ENCODE data around the gene HPS5. TPM values are rescaled to one million over a fixed set of nuclear protein-coding genes. Genes with fewer than 3 reads are reported as not detected.

Gene HPS5
- total and polyA plus RNA-seq, 2 donors (not counting 3 experiments of a cell fraction or from before 2014, with no cell fraction given) = 4.7 to 14.1 TPM

GRCh38 chr11:18369398-18369797, 47.5 kb upstream of the HPS5 start:
- ChIA-PET CTCF (no interaction called here), POLR2A (no interaction called here)
- H3K4me3 ChIP-seq (replicated peaks in 1 of 3; ENCODE audit: insufficient read depth in 1 of 3, low read depth in 1 of 3, low read length in 3 of 3) = no peak overlapping the region
- no peaks in the 10 kb centered on the region for H3K27me3 ChIP-seq (ENCODE audit: control insufficient read depth in 2 of 2, insufficient read depth in 2 of 2, low read length in 2 of 2)
- intact Hi-C loops (cut with micrococcal nuclease) = no loop called here
- H3K9ac ChIP-seq (replicated peaks; ENCODE audit: extremely low read depth, insufficient read depth, low read length) = no peak overlapping the region
- dilution Hi-C loops (cut with MboI; ENCODE audit: extremely low pct_ligation_motif_present, low sequenced_read_pairs) = no loop called here
- H4K20me1 ChIP-seq (replicated peaks; ENCODE audit: control insufficient read depth, extremely low read depth, insufficient read depth, low read length) = no peaks in the 10 kb centered on the region
- H3K9me1 ChIP-seq (replicated peaks; ENCODE audit: control insufficient read depth, extremely low read depth, insufficient read depth, low read length) = no peaks in the 10 kb centered on the region
- H3K9me3 ChIP-seq (replicated peaks; ENCODE audit: control insufficient read depth, insufficient read depth, low read length) = no peaks in the 10 kb centered on the region
- H3K79me2 ChIP-seq (ENCODE audit: control insufficient read depth, insufficient read depth, low read length) = no peaks in the 10 kb centered on the region
- DNase-seq (ENCODE audit: low read depth, low spot score) = no peak
- no peak for FAIRE-seq
- BruUV-seq (replicated peaks) = no TSS peak
- H3K4me1 ChIP-seq (ENCODE audit: control insufficient read depth, extremely low read depth, insufficient read depth, low read length) = no peaks in the 10 kb centered on the region
- peaks cover 5 to 9% of the 10 kb centered on the region in 2 experiments for H3K36me3 ChIP-seq (ENCODE audit: control insufficient read depth in 2 of 2, extremely low read depth in 1 of 2, insufficient read depth in 2 of 2, low read length in 2 of 2)
- TF ChIP-seq GATA2 (IDR thresholded peaks at IDR 0.05; ENCODE audit: insufficient read depth, insufficient read length, low read depth, low read length) (no peak), JUN (IDR thresholded peaks at IDR 0.05; ENCODE audit: borderline replicate concordance, insufficient read depth, insufficient read length, low read depth) (no peak)
- TF ChIP-seq, protein P1, sequence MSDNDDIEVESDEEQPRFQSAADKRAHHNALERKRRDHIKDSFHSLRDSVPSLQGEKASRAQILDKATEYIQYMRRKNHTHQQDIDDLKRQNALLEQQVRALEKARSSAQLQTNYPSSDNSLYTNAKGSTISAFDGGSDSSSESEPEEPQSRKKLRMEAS (IDR thresholded peaks at IDR 0.05; ENCODE audit: insufficient read depth, insufficient read length) = no peak
- no peak overlapping the region for H2AFZ ChIP-seq (ENCODE audit: low read depth, low read length)
- no peak overlapping the region for H3K4me2 ChIP-seq (ENCODE audit: insufficient read depth, low read length)
- H3K27ac ChIP-seq (ENCODE audit: insufficient read depth, low read depth, low read length) = no peak overlapping the region

DNA sequence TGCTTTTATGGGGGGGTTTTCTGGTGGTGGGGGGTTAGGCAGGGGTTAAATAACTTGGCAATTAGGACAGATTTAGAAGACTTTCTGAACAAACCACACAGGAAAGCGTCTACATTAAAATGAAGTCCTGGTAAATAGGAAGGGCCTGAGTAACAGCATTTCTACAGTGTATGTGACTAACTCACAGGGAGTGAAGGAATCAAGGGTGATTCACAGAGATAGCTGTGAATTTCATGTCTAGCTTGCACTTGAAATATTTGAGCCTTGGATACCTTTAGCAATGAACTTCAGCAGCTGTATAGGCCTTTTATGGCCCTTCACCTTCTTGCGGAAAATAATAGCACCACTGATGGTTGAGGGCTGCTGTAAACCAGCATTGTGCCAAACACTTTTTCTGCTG, 46.3 kb upstream of the HPS5 start:
- ChIA-PET CTCF (no interaction called here), POLR2A (interaction anchor here (1.2 kb wide), 1 partner anchor 26 kb away, joined by 11 read pairs; the partner anchor contains the start of gene LDHA)
- Histone ChIP-seq H3K9me1 (replicated peaks; ENCODE audit: control insufficient read depth, extremely low read depth, insufficient read depth, low read length) (no peaks in the 10 kb centered on the region), H3K4me3 (replicated peaks in 1 of 3; ENCODE audit: insufficient read depth in 1 of 3, low read depth in 1 of 3, low read length in 3 of 3) (no peak overlapping the region), H3K9me3 (replicated peaks; ENCODE audit: control insufficient read depth, insufficient read depth, low read length) (no peaks in the 10 kb centered on the region), H4K20me1 (replicated peaks; ENCODE audit: control insufficient read depth, extremely low read depth, insufficient read depth, low read length) (no peaks in the 10 kb centered on the region), H3K9ac (replicated peaks; ENCODE audit: extremely low read depth, insufficient read depth, low read length) (no peak overlapping the region), H3K79me2 (ENCODE audit: control insufficient read depth, insufficient read depth, low read length) (no peaks in the 10 kb centered on the region), H3K4me1 (ENCODE audit: control insufficient read depth, extremely low read depth, insufficient read depth, low read length) (no peaks in the 10 kb centered on the region), H3K4me2 (ENCODE audit: insufficient read depth, low read length) (no peak overlapping the region), H3K27ac (ENCODE audit: insufficient read depth, low read depth, low read length) (no peak overlapping the region), H3K36me3 (ENCODE audit: control insufficient read depth in 2 of 2, extremely low read depth in 1 of 2, insufficient read depth in 2 of 2, low read length in 2 of 2) (peaks cover 5 to 13% of the 10 kb centered on the region in 2 experiments), H2AFZ (ENCODE audit: low read depth, low read length) (no peak overlapping the region), H3K27me3 (ENCODE audit: control insufficient read depth in 2 of 2, insufficient read depth in 2 of 2, low read length in 2 of 2) (no peaks in the 10 kb centered on the region)
- FAIRE-seq (no peak), DNase-seq (ENCODE audit: low read depth, low spot score) (no peak)
- intact Hi-C loops (cut with micrococcal nuclease) = no loop called here
- TF ChIP-seq GATA2 (IDR thresholded peaks at IDR 0.05; ENCODE audit: insufficient read depth, insufficient read length, low read depth, low read length) (no peak), FOS (IDR thresholded peaks at IDR 0.05; ENCODE audit: borderline replicate concordance, insufficient read depth, low read length) (no peak), POLR2A (IDR thresholded peaks at IDR 0.05; ENCODE audit: low read depth, low read length) (no peak), MYC (IDR thresholded peaks at IDR 0.05; ENCODE audit: low read depth, low read length) (no peak), POLR2AphosphoS5 (IDR thresholded peaks at IDR 0.05; ENCODE audit: insufficient read depth, low read depth, low read length) (no peak), JUN (IDR thresholded peaks at IDR 0.05; ENCODE audit: borderline replicate concordance, insufficient read depth, insufficient read length, low read depth) (no peak), EZH2 (IDR thresholded peaks at IDR 0.05; ENCODE audit: borderline replicate concordance, low read depth, low read length, severe bottlenecking) (no peak)
- TF ChIP-seq, protein P2, sequence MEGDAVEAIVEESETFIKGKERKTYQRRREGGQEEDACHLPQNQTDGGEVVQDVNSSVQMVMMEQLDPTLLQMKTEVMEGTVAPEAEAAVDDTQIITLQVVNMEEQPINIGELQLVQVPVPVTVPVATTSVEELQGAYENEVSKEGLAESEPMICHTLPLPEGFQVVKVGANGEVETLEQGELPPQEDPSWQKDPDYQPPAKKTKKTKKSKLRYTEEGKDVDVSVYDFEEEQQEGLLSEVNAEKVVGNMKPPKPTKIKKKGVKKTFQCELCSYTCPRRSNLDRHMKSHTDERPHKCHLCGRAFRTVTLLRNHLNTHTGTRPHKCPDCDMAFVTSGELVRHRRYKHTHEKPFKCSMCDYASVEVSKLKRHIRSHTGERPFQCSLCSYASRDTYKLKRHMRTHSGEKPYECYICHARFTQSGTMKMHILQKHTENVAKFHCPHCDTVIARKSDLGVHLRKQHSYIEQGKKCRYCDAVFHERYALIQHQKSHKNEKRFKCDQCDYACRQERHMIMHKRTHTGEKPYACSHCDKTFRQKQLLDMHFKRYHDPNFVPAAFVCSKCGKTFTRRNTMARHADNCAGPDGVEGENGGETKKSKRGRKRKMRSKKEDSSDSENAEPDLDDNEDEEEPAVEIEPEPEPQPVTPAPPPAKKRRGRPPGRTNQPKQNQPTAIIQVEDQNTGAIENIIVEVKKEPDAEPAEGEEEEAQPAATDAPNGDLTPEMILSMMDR (IDR thresholded peaks at IDR 0.05; ENCODE audit: extremely low read depth in 1 of 2, insufficient read depth in 1 of 2, low read depth in 1 of 2, low read length in 2 of 2) = no peak
- TF ChIP-seq, protein P1 (IDR thresholded peaks at IDR 0.05; ENCODE audit: insufficient read depth, insufficient read length) = no peak
- no TSS peak for BruUV-seq (replicated peaks)
- dilution Hi-C loops (cut with MboI; ENCODE audit: extremely low pct_ligation_motif_present, low sequenced_read_pairs) = no loop called here

Data from endothelial cell of umbilical vein (primary cell).